Lower leg skin (tissue), 3 donors: Measurements from ENCODE around the gene TNFSF11.

Experiments
- POLR2A ChIP-seq, 2 donors: fragments of 450-650 bp; IDR thresholded peaks; one replicate each; pipeline ENCODE4 v1.6.1; 2016 to 2017; ENCODE audit warnings: antibody characterized with exemption in 2 of 2, mild to moderate bottlenecking in 1 of 2, moderate library complexity in 1 of 2
- TF ChIP-seq, protein P1 (sequence below), 3 donors: fragments of 450-650 bp; IDR thresholded peaks; one replicate each; pipeline ENCODE4 v1.5.1; 2016; ENCODE audit warnings: antibody characterized with exemption in 3 of 3, mild to moderate bottlenecking in 3 of 3, moderate library complexity in 2 of 3

- TF ChIP-seq, protein P1, sequence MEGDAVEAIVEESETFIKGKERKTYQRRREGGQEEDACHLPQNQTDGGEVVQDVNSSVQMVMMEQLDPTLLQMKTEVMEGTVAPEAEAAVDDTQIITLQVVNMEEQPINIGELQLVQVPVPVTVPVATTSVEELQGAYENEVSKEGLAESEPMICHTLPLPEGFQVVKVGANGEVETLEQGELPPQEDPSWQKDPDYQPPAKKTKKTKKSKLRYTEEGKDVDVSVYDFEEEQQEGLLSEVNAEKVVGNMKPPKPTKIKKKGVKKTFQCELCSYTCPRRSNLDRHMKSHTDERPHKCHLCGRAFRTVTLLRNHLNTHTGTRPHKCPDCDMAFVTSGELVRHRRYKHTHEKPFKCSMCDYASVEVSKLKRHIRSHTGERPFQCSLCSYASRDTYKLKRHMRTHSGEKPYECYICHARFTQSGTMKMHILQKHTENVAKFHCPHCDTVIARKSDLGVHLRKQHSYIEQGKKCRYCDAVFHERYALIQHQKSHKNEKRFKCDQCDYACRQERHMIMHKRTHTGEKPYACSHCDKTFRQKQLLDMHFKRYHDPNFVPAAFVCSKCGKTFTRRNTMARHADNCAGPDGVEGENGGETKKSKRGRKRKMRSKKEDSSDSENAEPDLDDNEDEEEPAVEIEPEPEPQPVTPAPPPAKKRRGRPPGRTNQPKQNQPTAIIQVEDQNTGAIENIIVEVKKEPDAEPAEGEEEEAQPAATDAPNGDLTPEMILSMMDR (IDR thresholded peaks at IDR 0.05) = no peak
- no peak for TF ChIP-seq POLR2A (IDR thresholded peaks at IDR 0.05)
Measured at GRCh38 chr13:42534785-42535184, 39.2 kb upstream of the TNFSF11 start.
